GM12873 (cell line): ENCODE measurements around the gene SLC6A11.

Experiments
- CTCF ChIP-seq: IDR thresholded peaks from 2 replicates; pipeline ENCODE4 v1.5.1; 2012; ENCODE audit warnings: low read depth, mild to moderate bottlenecking, moderate library complexity, low read length, control low read depth; ENCODE audit not compliant: insufficient read depth; ENCODE audit errors: missing control alignments

SLC6A11 gene

GRCh38 chr3:10780243-10780642 is 35.8 kb upstream of the SLC6A11 start:
- TF ChIP-seq CTCF, result no peak

- TF ChIP-seq CTCF, result no peak
These were observed 35.1 kb upstream of the SLC6A11 start for GRCh38 chr3:10780922-10781321.

GRCh38 chr3:10781981-10782380 is 34.0 kb upstream of the SLC6A11 start:
- no peak for TF ChIP-seq CTCF

GRCh38 chr3:10783360-10784351 is 32.4 kb upstream of the SLC6A11 start:
- TF ChIP-seq CTCF, result peak; percentile 87

GRCh38 chr3:10786640-10787039 is 29.4 kb upstream of the SLC6A11 start:
- TF ChIP-seq CTCF, result no peak

GRCh38 chr3:10788451-10788850 is 27.6 kb upstream of the SLC6A11 start:
- TF ChIP-seq CTCF, result no peak

- no peak for TF ChIP-seq CTCF
These were observed 25.3 kb upstream of the SLC6A11 start for GRCh38 chr3:10790713-10791112.
